Measurements from ENCODE around the gene ITIH6. TPM values are rescaled to one million over a fixed set of nuclear protein-coding genes. Genes with fewer than 3 reads are reported as not detected.
"Not testable (repeated sequence)": the region's sequence is repeated elsewhere in the genome, so short reads cannot be mapped to it uniquely, and the experiment has no call there.

The ITIH6 gene
- total RNA-seq, 1 donor from 2014 or later = not detected

GRCh38 chrX:54785901-54786300 lies 12.2 kb downstream of the ITIH6 start:
- Mint-ChIP-seq H3K4me3 (no peak overlapping the region), H3K36me3 (no peaks in the 10 kb centered on the region), H3K4me1 (ENCODE audit: unreplicated experiment) (no peaks in the 10 kb centered on the region), H3K27ac (no peak overlapping the region), H3K27me3 (no peaks in the 10 kb centered on the region), H3K9me3 (peaks cover 5% of the 10 kb centered on the region)
- peak; percentile 40 for TF ChIP-seq CTCF (conservative IDR thresholded peaks at IDR 0.05)
- no peak for DNase-seq (ENCODE audit: extremely low spot score, unreplicated experiment)

- H3K9me3 Mint-ChIP-seq = peaks cover 5% of the 10 kb centered on the region
- peaks cover 4% of the 10 kb centered on the region for H3K36me3 Mint-ChIP-seq
- H3K4me1 Mint-ChIP-seq (ENCODE audit: unreplicated experiment) = peaks cover 6% of the 10 kb centered on the region
- TF ChIP-seq CTCF (conservative IDR thresholded peaks at IDR 0.05) = no peak
- H3K27me3 Mint-ChIP-seq = no peaks in the 10 kb centered on the region
- H3K27ac Mint-ChIP-seq = no peak overlapping the region
- no peak overlapping the region for H3K4me3 Mint-ChIP-seq
- no peak for DNase-seq (ENCODE audit: extremely low spot score, unreplicated experiment)
These were observed 20.9 kb downstream of the ITIH6 start for GRCh38 chrX:54776987-54777672.

- Mint-ChIP-seq H3K27ac (no peak overlapping the region), H3K4me1 (ENCODE audit: unreplicated experiment) (peaks cover 6% of the 10 kb centered on the region), H3K27me3 (no peaks in the 10 kb centered on the region), H3K4me3 (no peak overlapping the region), H3K36me3 (peaks cover 4% of the 10 kb centered on the region), H3K9me3 (peaks cover 9% of the 10 kb centered on the region)
- TF ChIP-seq CTCF (conservative IDR thresholded peaks at IDR 0.05) = no peak
- DNase-seq (ENCODE audit: extremely low spot score, unreplicated experiment) = no peak
These were observed 22.0 kb downstream of the ITIH6 start for GRCh38 chrX:54776061-54776460.

- DNase-seq (ENCODE audit: extremely low spot score, unreplicated experiment); H3K27me3 Mint-ChIP-seq; H3K4me1 Mint-ChIP-seq (ENCODE audit: unreplicated experiment): not testable (repeated sequence)
- Mint-ChIP-seq H3K27ac (peak overlapping the region; percentile 84), H3K36me3 (peaks cover 11% of the 10 kb centered on the region), H3K9me3 (peaks cover 13% of the 10 kb centered on the region), H3K4me3 (peak overlapping the region; percentile 70)
These were observed 23.5 kb downstream of the ITIH6 start for GRCh38 chrX:54774391-54775094.

GRCh38 chrX:54758114-54759055 lies 39.7 kb downstream of the ITIH6 start:
- TF ChIP-seq CTCF (conservative IDR thresholded peaks at IDR 0.05) = no peak
- Mint-ChIP-seq H3K27ac (no peak overlapping the region), H3K4me1 (ENCODE audit: unreplicated experiment) (no peaks in the 10 kb centered on the region), H3K4me3 (no peak overlapping the region), H3K9me3 (peaks cover 6% of the 10 kb centered on the region), H3K27me3 (no peaks in the 10 kb centered on the region), H3K36me3 (no peaks in the 10 kb centered on the region)
- no peak for DNase-seq (ENCODE audit: extremely low spot score, unreplicated experiment)

All from type B pancreatic cell (in vitro differentiated cells).